Suprapubic skin (tissue), 4 donors: ENCODE data around the gene CHODL. TPM values are rescaled to one million over a fixed set of nuclear protein-coding genes. Genes with fewer than 3 reads are reported as not detected.

Experiments used
- DNase-seq, 2 donors: peaks; one replicate each; pipeline ENCODE4 v3.0.0-alpha.2; 2019; ENCODE audit warnings: low spot score in 2 of 2
- H3K27ac ChIP-seq: fragments of 200-600 bp; sonication (generic); one replicate; pipeline ENCODE4 v1.5.1; 2019
- H3K27me3 ChIP-seq: fragments of 200-600 bp; sonication (generic); one replicate; pipeline ENCODE4 v1.5.1; 2019
- H3K36me3 ChIP-seq: fragments of 200-600 bp; sonication (generic); one replicate; pipeline ENCODE4 v1.5.1; 2019
- H3K4me1 ChIP-seq: fragments of 200-600 bp; sonication (generic); one replicate; pipeline ENCODE4 v1.5.1; 2019
- H3K4me3 ChIP-seq: fragments of 200-600 bp; sonication (generic); one replicate; pipeline ENCODE4 v1.5.1; 2019; ENCODE audit warnings: mild to moderate bottlenecking
- H3K9me3 ChIP-seq: fragments of 200-600 bp; sonication (generic); one replicate; pipeline ENCODE4 v1.5.1; 2019
- EP300 ChIP-seq: sonication (generic); formaldehyde crosslinking; IDR thresholded peaks from one replicate; pipeline ENCODE4 v1.6.1; 2017; ENCODE audit warnings: antibody characterized with exemption
- POLR2A ChIP-seq, 2 donors: fragments of 450-650 bp; IDR thresholded peaks; one replicate each; pipeline ENCODE4 v1.6.1; 2017; ENCODE audit warnings: antibody characterized with exemption in 2 of 2, mild to moderate bottlenecking in 2 of 2, moderate library complexity in 2 of 2
- POLR2AphosphoS5 ChIP-seq, 3 donors: sonication (generic); formaldehyde crosslinking; IDR thresholded peaks; one replicate each; pipeline ENCODE4 v1.6.1; 2017; ENCODE audit warnings: antibody characterized with exemption in 3 of 3
- WGBS: methylation state at CpG from one replicate; pipeline ENCODE4 v1.1.5; 2018; 5-methylcytosine and 5-hydroxymethylcytosine counted together
- total RNA-seq, 4 donors: library from RNA; depleted of rRNA; stranded (reverse); fragments of >200 nt; gene quantifications; one replicate each; pipeline ENCODE4 v1.1.0, GENCODE V29; 2016
- TF ChIP-seq, protein P1 (sequence below), 2 donors: fragments of 200-600 bp in 1 of 2; fragments of 450-650 bp in 1 of 2; sonication (generic) in 1 of 2; IDR thresholded peaks; one replicate each; pipeline ENCODE4 v1.5.1; 2016 to 2019; ENCODE audit warnings: antibody characterized with exemption in 2 of 2, mild to moderate bottlenecking in 1 of 2, moderate library complexity in 1 of 2

The CHODL gene, protein sequence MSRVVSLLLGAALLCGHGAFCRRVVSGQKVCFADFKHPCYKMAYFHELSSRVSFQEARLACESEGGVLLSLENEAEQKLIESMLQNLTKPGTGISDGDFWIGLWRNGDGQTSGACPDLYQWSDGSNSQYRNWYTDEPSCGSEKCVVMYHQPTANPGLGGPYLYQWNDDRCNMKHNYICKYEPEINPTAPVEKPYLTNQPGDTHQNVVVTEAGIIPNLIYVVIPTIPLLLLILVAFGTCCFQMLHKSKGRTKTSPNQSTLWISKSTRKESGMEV
- 1 to 10 TPM; 1.1 to 2.1 (median 1.7) TPM for total RNA-seq

DNA sequence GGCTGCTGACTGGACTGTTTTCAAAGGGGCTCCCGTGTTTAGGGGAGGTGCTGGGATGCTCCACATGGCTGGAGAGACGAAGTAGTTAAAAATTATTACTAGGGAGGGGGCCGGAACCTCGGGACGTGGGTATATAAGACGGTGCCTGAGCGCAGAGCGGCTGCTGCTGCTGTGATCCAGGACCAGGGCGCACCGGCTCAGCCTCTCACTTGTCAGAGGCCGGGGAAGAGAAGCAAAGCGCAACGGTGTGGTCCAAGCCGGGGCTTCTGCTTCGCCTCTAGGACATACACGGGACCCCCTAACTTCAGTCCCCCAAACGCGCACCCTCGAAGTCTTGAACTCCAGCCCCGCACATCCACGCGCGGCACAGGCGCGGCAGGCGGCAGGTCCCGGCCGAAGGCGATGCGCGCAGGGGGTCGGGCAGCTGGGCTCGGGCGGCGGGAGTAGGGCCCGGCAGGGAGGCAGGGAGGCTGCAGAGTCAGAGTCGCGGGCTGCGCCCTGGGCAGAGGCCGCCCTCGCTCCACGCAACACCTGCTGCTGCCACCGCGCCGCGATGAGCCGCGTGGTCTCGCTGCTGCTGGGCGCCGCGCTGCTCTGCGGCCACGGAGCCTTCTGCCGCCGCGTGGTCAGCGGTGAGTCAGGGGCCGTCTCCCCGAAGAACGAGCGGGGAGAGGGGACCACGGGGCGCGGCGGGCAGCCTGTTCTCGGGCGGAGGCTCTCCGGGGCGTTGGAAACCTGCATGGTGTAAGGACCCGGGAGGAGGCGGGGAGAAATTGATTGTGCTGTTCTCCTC is at the start of gene CHODL:
Gene CHODL (plus strand): TSS at position 163 of the 793 bp plus-strand sequence. CDS start 391 bp downstream, at position 554.
- peaks cover 26% of the 10 kb centered on the region for H3K27me3 ChIP-seq
- WGBS, result 1% methylated on average over 26 of the region's 72 CpGs
- no peak for DNase-seq

DNA sequence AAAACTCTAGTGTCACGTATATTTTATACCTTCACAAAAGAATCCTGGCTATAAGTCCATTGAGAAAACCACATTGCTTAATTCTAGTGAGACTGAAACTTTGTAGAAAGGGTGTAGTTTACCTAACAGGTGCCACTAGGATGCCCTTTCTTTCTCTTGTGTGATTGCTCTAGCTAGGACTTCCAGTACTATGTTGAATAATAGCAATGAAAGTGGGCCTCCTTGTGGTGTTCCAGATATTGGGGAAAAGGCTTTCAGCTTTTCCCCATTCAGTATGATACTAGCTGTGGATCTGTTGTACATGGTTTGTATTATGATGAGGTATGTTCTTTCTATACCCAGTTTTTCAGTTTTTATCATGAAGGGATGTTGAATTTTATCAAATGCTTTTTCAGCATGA is 39.7 kb upstream of the CHODL start:
- H3K27ac ChIP-seq, result no peak overlapping the region
- no peaks in the 10 kb centered on the region for H3K9me3 ChIP-seq
- 93% methylated on average over 1 of the region's 1 CpG for WGBS
- no peaks in the 10 kb centered on the region for H3K36me3 ChIP-seq
- no peaks in the 10 kb centered on the region for H3K27me3 ChIP-seq
- TF ChIP-seq POLR2AphosphoS5 (IDR thresholded peaks at IDR 0.05) (no peak), POLR2A (IDR thresholded peaks at IDR 0.05) (no peak)
- no peaks in the 10 kb centered on the region for H3K4me1 ChIP-seq
- H3K4me3 ChIP-seq, result no peak overlapping the region
- DNase-seq, result no peak

More for the DNA sequence above, at the start of gene CHODL:
- H3K27ac ChIP-seq, result no peak within 1 kb of the TSS
- H3K4me1 ChIP-seq, result peaks cover 15% of the 10 kb centered on the region
- H3K4me3 ChIP-seq, result peak within 1 kb of the TSS; percentile 46
- no peaks in the 10 kb centered on the region for H3K36me3 ChIP-seq
- TF ChIP-seq POLR2AphosphoS5 (IDR thresholded peaks at IDR 0.05) (no peak), EP300 (no peak), POLR2A (IDR thresholded peaks at IDR 0.05) (no peak)
- TF ChIP-seq, protein P1, sequence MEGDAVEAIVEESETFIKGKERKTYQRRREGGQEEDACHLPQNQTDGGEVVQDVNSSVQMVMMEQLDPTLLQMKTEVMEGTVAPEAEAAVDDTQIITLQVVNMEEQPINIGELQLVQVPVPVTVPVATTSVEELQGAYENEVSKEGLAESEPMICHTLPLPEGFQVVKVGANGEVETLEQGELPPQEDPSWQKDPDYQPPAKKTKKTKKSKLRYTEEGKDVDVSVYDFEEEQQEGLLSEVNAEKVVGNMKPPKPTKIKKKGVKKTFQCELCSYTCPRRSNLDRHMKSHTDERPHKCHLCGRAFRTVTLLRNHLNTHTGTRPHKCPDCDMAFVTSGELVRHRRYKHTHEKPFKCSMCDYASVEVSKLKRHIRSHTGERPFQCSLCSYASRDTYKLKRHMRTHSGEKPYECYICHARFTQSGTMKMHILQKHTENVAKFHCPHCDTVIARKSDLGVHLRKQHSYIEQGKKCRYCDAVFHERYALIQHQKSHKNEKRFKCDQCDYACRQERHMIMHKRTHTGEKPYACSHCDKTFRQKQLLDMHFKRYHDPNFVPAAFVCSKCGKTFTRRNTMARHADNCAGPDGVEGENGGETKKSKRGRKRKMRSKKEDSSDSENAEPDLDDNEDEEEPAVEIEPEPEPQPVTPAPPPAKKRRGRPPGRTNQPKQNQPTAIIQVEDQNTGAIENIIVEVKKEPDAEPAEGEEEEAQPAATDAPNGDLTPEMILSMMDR (IDR thresholded peaks at IDR 0.05), result no peak
- H3K9me3 ChIP-seq, result no peaks in the 10 kb centered on the region

DNA sequence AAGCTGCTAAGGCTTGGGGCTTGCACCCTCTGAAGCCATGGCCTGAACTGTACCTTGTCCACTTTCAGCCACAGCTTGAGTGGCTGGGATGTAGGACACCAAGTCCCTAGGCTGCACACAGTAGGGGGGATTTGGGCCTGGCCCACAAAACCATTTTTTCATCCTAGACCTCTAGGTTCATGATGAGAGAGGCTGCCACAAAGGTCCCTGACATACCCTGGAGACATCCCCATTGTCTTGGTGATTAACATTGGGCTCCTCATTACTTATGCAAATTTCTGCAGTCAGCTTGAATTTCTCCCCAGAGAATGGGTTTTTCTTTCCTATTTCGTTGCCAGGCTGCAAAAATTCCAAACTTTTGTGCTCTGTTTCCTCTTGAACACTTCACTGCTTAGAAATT is 26.3 kb upstream of the CHODL start:
- H3K9me3 ChIP-seq, result peaks cover 10% of the 10 kb centered on the region
- H3K4me1 ChIP-seq, result no peaks in the 10 kb centered on the region
- TF ChIP-seq POLR2AphosphoS5 (IDR thresholded peaks at IDR 0.05) (no peak), EP300 (no peak), POLR2A (IDR thresholded peaks at IDR 0.05) (no peak)
- TF ChIP-seq, protein P1 (IDR thresholded peaks at IDR 0.05), result no peak
- no peaks in the 10 kb centered on the region for H3K27me3 ChIP-seq
- WGBS, result 48% methylated on average over 1 of the region's 1 CpG
- no peaks in the 10 kb centered on the region for H3K36me3 ChIP-seq
- no peak overlapping the region for H3K4me3 ChIP-seq
- no peak overlapping the region for H3K27ac ChIP-seq
- no peak for DNase-seq

DNA sequence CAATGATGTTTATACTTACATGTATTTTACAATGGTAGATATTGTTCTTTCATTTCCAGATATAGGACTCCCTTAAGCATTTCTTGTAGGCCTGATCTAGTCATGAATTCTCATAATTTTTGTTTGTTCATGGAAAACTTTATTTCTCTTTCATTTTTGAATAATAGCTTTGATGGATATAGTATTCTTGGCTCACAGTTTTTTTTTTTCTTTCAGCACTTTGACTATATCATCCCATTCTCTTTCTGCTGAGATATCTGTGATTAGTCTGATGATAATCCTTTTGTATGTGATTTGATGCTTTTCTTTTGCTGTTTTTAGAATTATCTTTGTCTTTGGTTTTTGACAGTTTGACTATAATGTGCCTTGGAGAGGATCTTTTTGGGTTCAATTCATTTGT is 24.1 kb upstream of the CHODL start:
- H3K4me1 ChIP-seq, result no peaks in the 10 kb centered on the region
- no peaks in the 10 kb centered on the region for H3K27me3 ChIP-seq
- no peak for DNase-seq
- H3K4me3 ChIP-seq, result no peak overlapping the region
- H3K36me3 ChIP-seq, result no peaks in the 10 kb centered on the region
- no peak overlapping the region for H3K27ac ChIP-seq
- peaks cover 10% of the 10 kb centered on the region for H3K9me3 ChIP-seq
- TF ChIP-seq POLR2AphosphoS5 (IDR thresholded peaks at IDR 0.05), result no peak
- TF ChIP-seq POLR2A (IDR thresholded peaks at IDR 0.05), result no peak
- no peak for TF ChIP-seq EP300
- TF ChIP-seq, protein P1 (IDR thresholded peaks at IDR 0.05), result no peak

DNA sequence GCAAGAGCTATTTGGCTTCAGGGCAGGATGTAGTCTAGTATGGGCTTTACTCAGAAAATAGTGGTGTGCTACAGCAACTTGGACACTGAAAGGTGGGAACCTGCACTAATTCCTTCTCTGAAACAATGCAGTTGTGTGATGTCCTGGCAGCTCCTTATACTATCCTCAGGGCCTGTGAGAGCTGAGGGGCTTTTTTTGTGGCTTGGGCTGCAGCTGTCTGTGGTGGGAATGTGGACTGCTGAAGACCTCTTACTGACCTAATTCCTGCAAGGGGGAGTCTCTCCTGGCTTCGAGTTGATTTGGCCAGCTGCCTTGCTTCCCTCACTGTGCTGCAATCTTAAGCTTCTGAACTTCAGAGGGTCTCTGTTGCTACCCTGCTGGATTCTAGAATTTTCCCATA is 22.3 kb upstream of the CHODL start:
- no peaks in the 10 kb centered on the region for H3K27me3 ChIP-seq
- H3K4me1 ChIP-seq, result no peaks in the 10 kb centered on the region

More for the DNA sequence above, 22.3 kb upstream of the CHODL start:
- H3K36me3 ChIP-seq, result no peaks in the 10 kb centered on the region
- WGBS, result 56% methylated on average over 1 of the region's 1 CpG
- no peak overlapping the region for H3K4me3 ChIP-seq
- no peak for DNase-seq
- TF ChIP-seq POLR2AphosphoS5 (IDR thresholded peaks at IDR 0.05) (no peak), POLR2A (IDR thresholded peaks at IDR 0.05) (no peak), EP300 (no peak)
- TF ChIP-seq, protein P1 (IDR thresholded peaks at IDR 0.05), result no peak
- peaks cover 7% of the 10 kb centered on the region for H3K9me3 ChIP-seq
- no peak overlapping the region for H3K27ac ChIP-seq
